Measurements from ENCODE around the gene RAB20.

GRCh38 chr13:110495376-110495775 lies 66.1 kb downstream of the RAB20 start:
- TF ChIP-seq CTCF (IDR thresholded peaks at IDR 0.05), result no peak
- TF ChIP-seq POLR2A (IDR thresholded peaks at IDR 0.05), result no peak
